ENCODE results near the gene CDK7.
"Not testable (repeated sequence)": the region's sequence is repeated elsewhere in the genome, so short reads cannot be mapped to it uniquely, and the experiment has no call there.

Gene CDK7

DNA sequence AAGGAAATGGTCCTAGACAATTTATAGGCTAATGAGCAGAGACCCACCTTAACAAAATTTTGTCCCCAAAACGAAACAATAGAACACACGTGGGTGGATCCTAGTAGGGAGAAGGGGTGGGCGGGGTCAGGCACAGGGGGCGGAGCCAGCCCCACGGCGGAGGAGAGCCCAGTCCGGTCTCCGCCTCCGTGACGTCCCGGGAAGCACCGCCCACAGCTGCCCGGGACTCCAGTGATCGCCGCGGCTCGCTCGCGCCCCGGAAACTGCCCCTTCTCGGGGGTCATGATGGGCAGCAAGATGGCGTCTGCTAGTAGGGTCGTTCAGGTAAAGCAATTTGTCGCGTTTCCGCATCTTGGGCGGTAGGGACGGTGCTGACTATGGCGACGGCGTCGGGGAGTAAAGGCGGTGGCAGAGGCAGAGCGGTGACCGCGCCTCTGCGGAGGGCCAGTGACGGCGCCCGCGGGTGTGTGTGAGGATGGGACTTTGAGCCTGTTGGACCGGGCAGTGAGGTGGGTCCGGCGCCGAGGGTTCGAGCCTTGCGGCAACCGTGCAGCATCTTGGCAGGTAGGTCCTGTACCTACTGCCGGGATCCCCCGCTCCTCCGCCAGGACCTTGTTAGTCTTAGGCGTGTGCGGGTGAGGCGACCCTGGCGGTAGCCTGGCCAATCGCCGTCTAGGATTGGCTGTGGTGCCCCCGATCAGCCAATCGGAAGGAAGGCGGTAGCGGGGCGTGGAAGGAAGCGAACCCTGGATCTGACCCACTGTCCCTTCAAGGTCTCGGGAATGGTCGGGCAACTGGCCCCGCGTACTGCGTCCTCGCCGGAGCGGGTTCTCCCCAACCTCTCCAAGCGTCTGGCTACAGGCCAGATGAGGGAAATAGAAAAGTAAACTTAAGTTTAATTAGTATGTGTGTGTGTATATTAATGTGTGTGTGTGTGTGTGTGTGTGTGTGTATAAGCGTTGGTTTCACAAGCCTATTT, 16.8 kb upstream of the CDK7 start:
- H3K4me3 ChIP-seq (ENCODE audit: low read depth, low read length), result peak overlapping the region; percentile 99
- CTCF ChIA-PET, result interaction anchor here (1.1 kb wide), 1 partner anchor 124 kb away, joined by 3 read pairs; the partner anchor contains the start of gene SLC30A5
- DNase-seq (ENCODE audit: low read depth, low spot score), result no peak
- TF ChIP-seq, protein P1, sequence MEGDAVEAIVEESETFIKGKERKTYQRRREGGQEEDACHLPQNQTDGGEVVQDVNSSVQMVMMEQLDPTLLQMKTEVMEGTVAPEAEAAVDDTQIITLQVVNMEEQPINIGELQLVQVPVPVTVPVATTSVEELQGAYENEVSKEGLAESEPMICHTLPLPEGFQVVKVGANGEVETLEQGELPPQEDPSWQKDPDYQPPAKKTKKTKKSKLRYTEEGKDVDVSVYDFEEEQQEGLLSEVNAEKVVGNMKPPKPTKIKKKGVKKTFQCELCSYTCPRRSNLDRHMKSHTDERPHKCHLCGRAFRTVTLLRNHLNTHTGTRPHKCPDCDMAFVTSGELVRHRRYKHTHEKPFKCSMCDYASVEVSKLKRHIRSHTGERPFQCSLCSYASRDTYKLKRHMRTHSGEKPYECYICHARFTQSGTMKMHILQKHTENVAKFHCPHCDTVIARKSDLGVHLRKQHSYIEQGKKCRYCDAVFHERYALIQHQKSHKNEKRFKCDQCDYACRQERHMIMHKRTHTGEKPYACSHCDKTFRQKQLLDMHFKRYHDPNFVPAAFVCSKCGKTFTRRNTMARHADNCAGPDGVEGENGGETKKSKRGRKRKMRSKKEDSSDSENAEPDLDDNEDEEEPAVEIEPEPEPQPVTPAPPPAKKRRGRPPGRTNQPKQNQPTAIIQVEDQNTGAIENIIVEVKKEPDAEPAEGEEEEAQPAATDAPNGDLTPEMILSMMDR (IDR thresholded peaks at IDR 0.05; ENCODE audit: insufficient read depth, low read length, missing control alignments), result peak; percentile 16
- POLR2A ChIA-PET, result no interaction called here

DNA sequence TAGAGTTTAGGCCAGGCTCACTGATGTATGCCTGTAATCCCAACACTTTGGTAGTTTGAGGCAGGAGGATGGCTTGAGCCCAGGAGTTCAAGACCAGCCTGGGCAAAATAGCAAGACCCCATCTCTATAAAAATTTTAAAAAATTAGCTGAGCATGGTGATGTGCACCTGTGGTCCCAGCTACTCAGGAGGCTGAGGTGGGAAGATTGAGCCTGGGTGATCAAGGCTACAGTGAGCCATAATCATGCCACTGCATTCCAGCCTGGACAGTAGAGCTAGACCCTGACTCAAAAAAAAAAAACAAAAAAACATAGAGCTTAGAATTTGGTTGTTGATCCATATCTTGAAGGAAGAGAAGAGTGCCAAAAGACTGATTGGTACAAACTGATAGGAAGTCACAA, 14.7 kb upstream of the CDK7 start:
- ChIA-PET CTCF (no interaction called here), POLR2A (no interaction called here)
- TF ChIP-seq, protein P1 (IDR thresholded peaks at IDR 0.05; ENCODE audit: insufficient read depth, low read length, missing control alignments), result no peak
- no peak overlapping the region for H3K4me3 ChIP-seq (ENCODE audit: low read depth, low read length)
- no peak for DNase-seq (ENCODE audit: low read depth, low spot score)

DNA sequence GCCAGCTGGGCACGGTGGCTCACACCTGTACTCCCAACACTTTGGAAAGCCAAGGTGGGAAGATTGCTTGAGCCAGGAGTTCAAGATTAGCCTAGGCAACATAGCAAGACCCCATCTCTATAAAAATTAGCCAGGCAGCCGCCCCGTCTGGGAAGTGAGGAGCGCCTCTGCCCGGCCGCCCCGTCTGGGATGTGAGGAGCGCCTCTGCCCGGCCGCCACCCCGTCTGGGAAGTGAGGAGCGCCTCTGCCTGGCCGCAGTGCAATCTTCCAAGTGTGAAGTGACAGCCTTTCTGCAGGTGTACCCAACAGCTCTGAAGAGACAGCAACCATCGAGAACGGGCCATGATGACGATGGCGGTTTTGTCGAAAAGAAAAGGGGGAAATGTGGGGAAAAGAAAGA, 14.3 kb upstream of the CDK7 start:
- CTCF ChIA-PET; H3K4me3 ChIP-seq (ENCODE audit: low read depth, low read length); POLR2A ChIA-PET; DNase-seq (ENCODE audit: low read depth, low spot score): not testable (repeated sequence)

DNA sequence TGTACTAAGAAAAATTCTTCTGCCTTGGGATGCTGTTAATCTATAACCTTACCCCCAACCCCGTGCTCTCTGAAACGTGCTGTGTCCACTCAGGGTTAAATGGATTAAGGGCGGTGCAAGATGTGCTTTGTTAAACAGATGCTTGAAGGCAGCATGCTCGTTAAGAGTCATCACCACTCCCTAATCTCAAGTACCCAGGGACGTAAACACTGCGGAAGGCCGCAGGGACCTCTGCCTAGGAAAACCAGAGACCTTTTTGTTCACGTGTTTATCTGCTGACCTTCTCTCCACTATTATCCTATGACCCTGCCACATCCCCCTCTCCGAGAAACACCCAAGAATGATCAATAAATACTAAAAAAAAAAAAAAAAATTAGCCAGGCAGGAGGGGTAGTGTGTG, 13.9 kb upstream of the CDK7 start:
- DNase-seq (ENCODE audit: low read depth, low spot score); H3K4me3 ChIP-seq (ENCODE audit: low read depth, low read length); CTCF ChIA-PET; POLR2A ChIA-PET: not testable (repeated sequence)

DNA sequence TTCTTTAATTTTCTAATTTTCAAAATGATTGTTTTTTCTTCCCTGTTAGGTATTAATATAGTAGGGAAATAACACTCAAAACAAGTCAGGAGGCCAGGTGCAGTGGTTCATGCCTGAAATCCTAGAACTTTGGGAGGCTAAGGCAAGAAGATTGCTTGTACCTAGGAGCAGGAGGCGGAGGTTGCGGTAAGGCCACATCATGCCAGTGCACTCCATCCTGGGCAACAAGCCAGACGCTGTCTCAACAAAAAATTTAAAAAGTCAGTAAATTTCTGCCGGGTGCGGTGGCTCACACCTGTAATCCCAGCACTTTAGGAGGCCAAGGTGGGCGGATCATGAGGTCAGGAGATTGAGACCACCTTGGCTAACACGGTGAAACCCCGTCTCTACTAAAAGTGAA, 10.2 kb upstream of the CDK7 start:
- ChIA-PET POLR2A (no interaction called here), CTCF (no interaction called here)
- TF ChIP-seq, protein P1 (IDR thresholded peaks at IDR 0.05; ENCODE audit: insufficient read depth, low read length, missing control alignments), result no peak
- H3K4me3 ChIP-seq (ENCODE audit: low read depth, low read length), result no peak overlapping the region
- DNase-seq (ENCODE audit: low read depth, low spot score), result no peak

DNA sequence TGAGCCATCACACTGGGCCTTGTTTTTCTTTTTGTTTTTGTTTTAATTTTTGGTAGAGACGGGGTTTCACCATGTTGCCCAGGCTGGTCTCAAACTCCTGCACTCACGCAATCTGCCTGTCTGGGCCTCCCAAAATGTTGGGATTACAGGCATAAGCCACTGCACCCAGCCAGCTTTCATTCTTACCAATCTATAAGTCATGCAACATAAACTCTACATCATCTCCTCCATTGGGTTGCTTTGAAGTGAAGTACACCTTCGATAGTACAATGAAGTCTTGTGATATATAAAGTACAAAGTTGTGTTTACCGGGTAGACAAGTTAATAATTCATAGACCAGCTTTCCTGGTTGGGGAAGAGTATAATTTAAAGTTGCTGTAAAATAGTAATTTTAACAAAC, 8.8 kb upstream of the CDK7 start:
- ChIA-PET POLR2A (no interaction called here), CTCF (no interaction called here)
- TF ChIP-seq, protein P1 (IDR thresholded peaks at IDR 0.05; ENCODE audit: insufficient read depth, low read length, missing control alignments), result no peak

DNA sequence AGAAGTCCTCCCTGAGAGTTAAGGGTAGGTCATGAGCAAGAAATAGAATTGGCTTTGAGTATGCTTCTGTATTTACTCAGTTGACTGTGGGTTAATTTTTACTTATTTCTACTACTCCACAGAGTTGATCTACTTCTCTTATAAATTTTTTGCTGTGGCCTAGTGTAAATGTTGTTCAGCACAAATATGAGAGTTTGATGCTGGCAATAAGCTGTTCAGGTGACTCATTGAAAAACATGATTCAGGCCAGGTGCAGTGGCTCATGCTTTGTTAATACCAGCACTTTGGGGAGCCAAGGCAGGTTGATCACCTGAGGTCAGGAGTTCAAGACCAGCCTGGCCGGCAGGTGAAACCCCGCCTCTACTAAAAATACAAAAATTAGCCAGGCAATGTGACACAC, 4.5 kb upstream of the CDK7 start:
- no peak for DNase-seq (ENCODE audit: low read depth, low spot score)
- CTCF ChIA-PET, result no interaction called here

More for the DNA sequence above, 8.8 kb upstream of the CDK7 start:
- no peak for DNase-seq (ENCODE audit: low read depth, low spot score)
- no peak overlapping the region for H3K4me3 ChIP-seq (ENCODE audit: low read depth, low read length)

More for the DNA sequence above, 4.5 kb upstream of the CDK7 start:
- H3K4me3 ChIP-seq (ENCODE audit: low read depth, low read length), result no peak overlapping the region
- POLR2A ChIA-PET, result no interaction called here
- TF ChIP-seq, protein P1 (IDR thresholded peaks at IDR 0.05; ENCODE audit: insufficient read depth, low read length, missing control alignments), result no peak
